ENCODE results near the gene DNM3.

DNA sequence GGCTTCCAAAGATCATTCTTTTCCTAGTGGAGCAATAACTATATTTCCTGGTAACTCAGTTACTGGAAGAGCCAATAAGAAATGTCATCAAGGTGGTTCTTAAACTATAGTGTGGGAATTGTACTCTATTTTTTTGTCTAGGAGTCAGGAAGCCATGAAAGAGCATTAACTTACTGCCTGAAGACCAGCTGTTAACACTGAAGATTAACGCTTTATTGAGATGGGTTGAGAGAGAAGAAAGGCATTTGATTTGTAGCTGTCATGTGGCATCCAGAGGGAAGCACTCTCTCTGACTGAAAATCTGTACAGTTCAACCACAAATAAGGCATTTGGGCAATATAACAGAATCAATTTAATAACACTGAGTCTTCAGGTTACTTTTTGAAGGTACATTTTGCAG, 76.0 kb downstream of the DNM3 start:
- TF ChIP-seq, protein P1, sequence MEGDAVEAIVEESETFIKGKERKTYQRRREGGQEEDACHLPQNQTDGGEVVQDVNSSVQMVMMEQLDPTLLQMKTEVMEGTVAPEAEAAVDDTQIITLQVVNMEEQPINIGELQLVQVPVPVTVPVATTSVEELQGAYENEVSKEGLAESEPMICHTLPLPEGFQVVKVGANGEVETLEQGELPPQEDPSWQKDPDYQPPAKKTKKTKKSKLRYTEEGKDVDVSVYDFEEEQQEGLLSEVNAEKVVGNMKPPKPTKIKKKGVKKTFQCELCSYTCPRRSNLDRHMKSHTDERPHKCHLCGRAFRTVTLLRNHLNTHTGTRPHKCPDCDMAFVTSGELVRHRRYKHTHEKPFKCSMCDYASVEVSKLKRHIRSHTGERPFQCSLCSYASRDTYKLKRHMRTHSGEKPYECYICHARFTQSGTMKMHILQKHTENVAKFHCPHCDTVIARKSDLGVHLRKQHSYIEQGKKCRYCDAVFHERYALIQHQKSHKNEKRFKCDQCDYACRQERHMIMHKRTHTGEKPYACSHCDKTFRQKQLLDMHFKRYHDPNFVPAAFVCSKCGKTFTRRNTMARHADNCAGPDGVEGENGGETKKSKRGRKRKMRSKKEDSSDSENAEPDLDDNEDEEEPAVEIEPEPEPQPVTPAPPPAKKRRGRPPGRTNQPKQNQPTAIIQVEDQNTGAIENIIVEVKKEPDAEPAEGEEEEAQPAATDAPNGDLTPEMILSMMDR (IDR thresholded peaks at IDR 0.05), result no peak
- TF ChIP-seq POLR2A (IDR thresholded peaks at IDR 0.05), result no peak
- TF ChIP-seq POLR2AphosphoS5 (IDR thresholded peaks at IDR 0.05), result no peak
